GM12891 (cell line): ENCODE results near the gene LDLRAD3.

ENCODE experiments used
- PAX5 ChIP-seq: IDR thresholded peaks from 2 replicates; pipeline ENCODE4 v1.6.1; 2011; ENCODE audit warnings: low read length, moderate library complexity, mild to moderate bottlenecking; ENCODE audit not compliant: insufficient read depth, severe bottlenecking
- POLR2A ChIP-seq: IDR thresholded peaks from 2 replicates; pipeline ENCODE4 v1.6.1; 2011; ENCODE audit warnings: low read depth, low read length, control low read depth
- POLR2AphosphoS5 ChIP-seq: IDR thresholded peaks from 2 replicates; pipeline ENCODE4 v1.6.1; 2011; ENCODE audit warnings: low read depth, low read length, control low read depth
- POU2F2 ChIP-seq: IDR thresholded peaks from 2 replicates; pipeline ENCODE4 v1.6.1; 2011; ENCODE audit warnings: low read depth, mild to moderate bottlenecking, control low read depth, low read length, moderate library complexity
- SPI1 ChIP-seq: IDR thresholded peaks from 2 replicates; pipeline ENCODE4 v1.6.1; 2011; ENCODE audit warnings: low read depth, low read length, control low read depth
- TAF1 ChIP-seq: IDR thresholded peaks from 2 replicates; pipeline ENCODE4 v1.6.1; 2011; ENCODE audit warnings: low read depth, low read length, control low read depth

GRCh38 chr11:36059660-36060059, 115.8 kb downstream of the LDLRAD3 start:
- no peak for TF ChIP-seq TAF1
- TF ChIP-seq SPI1, result no peak
- no peak for TF ChIP-seq POLR2A
- TF ChIP-seq POU2F2, result no peak
- TF ChIP-seq POLR2AphosphoS5, result no peak
- no peak for TF ChIP-seq PAX5
